ELR (cell line): Measurements from ENCODE around the gene PHEX.
"Not testable (repeated sequence)": the region's sequence is repeated elsewhere in the genome, so short reads cannot be mapped to it uniquely, and the experiment has no call there.

ENCODE experiments used
- DNase-seq: peaks from one replicate; pipeline ENCODE4 v3.0.0-alpha.2; 2015; ENCODE audit warnings: low read depth

Gene PHEX

GRCh38 chrX:22246620-22247019 lies 214.5 kb downstream of the PHEX start:
- DNase-seq = peak; percentile 61

DNA sequence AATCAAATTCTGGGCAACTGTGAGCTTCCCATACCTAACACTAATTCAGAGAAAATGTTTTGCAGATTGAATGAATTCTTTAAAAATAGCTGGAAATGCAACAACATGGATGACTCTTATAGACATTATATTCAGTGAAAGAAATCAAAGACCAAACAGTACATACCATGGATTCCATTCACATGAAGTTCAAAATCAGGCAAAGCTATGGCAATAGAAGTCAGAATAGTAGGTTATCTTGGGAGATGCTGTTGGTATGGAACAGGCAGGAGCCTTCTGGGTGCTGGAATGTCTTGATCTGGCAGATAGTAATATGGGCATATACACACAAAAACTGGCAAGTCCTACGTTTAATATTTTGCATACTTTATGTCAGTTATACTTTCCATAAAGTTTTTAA lies 215.0 kb downstream of the PHEX start:
- DNase-seq = peak; percentile 44

DNA sequence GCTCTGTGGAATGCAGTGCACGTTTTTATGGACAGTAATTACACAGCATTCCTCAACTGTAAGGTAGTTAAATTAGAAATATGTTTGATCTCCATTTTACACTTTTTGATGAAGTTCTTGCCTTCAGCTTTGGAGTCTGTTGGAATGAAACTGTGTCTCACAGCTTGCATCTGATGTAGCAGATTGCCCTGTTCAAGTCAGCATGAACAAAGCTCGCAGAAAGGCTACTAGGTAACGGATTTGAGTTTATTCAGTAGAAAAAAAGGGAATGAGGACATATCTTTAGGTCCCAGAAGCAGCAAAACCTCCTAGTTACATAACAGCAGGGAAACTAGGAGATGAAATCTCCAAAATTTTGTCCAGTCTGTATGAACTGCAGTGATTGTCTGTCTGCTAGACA lies 216.3 kb downstream of the PHEX start:
- DNase-seq = no peak

- DNase-seq = peak; percentile 12
These were observed 217.2 kb downstream of the PHEX start for GRCh38 chrX:22249371-22249770.

GRCh38 chrX:22268706-22269105 lies 236.6 kb downstream of the PHEX start:
- no peak for DNase-seq

GRCh38 chrX:22272613-22273012 lies 240.5 kb downstream of the PHEX start, which contains the start of gene CBLL2:
TSS of gene CBLL2 (plus strand) at chrX:22272913. CDS start at chrX:22272992, 79 bp downstream.
- DNase-seq = no peak

- DNase-seq = no peak
These were observed 241.7 kb downstream of the PHEX start for GRCh38 chrX:22273714-22274317.

DNA sequence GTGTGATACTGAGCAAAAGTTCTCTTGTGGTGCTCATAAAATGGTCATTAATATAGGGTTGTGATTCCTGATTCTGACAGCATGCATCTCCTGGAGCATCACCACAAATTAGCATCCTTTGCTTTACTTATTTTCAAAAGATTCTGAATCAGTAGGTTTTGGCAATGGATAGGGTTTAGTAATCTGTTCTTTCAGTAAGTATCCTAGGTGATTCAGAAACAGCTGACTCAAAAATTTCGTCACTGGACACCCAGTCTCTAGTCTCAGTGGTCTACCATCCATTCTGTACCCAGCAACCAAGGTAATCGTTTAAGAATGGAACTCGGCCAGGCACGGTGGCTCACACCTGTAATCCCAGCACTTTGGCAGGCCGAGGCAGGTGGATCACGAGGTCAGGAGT lies 244.7 kb downstream of the PHEX start:
- peak; percentile 17 for DNase-seq

GRCh38 chrX:22278375-22278774 lies 246.2 kb downstream of the PHEX start:
- peak; percentile 15 for DNase-seq

- DNase-seq = not testable (repeated sequence)
These were observed 257.1 kb downstream of the PHEX start for GRCh38 chrX:22289209-22289608.

- DNase-seq = no peak
These were observed 264.7 kb downstream of the PHEX start for GRCh38 chrX:22296871-22297270.

DNA sequence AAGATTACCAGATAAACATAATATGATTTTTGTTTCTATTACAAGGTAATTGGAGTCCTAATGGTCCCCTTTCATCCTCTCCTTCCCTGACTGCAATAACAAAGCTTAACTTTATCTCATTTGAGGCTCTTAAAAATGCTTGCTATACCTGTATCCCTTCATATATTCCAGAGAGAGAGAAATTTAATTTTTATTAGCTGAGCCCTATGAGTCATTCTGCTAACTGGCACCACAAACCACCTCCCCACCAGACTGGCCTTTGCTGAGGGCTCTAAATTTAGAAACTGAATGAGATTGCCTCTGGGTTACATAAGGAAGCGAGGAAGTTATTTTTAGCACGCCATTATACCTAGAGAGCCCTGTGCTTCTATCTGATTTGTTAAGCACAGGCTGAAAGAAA lies 268.0 kb downstream of the PHEX start:
- DNase-seq = peak; percentile 40
